RWPE1 (cell line): Measurements from ENCODE around the gene FUT7.

Source experiments
- CTCF ChIA-PET: fragments of 350-600 bp; sonication (Branson Sonifier 250); formaldehyde crosslinking; extraction: SDS; loops from one replicate; lab custom pipeline; 2021; lab: Yijun Ruan, JAX
- POLR2A ChIA-PET: fragments of 400-600 bp; formaldehyde crosslinking; extraction: SDS; loops from one replicate; lab custom pipeline; 2020; ENCODE audit warnings: antibody characterized with exemption; ENCODE audit not compliant: low non-redundant PET; lab: Yijun Ruan, JAX
- DNase-seq: peaks from one replicate; pipeline ENCODE4 v3.0.0; 2012; ENCODE audit warnings: low spot score
- H3K27ac ChIP-seq: fragments of 450-650 bp; 2 replicates; pipeline ENCODE4 v1.5.1; 2017
- CTCF ChIP-seq: fragments of 450-650 bp; conservative IDR thresholded peaks from 2 replicates; pipeline ENCODE4 v1.5.1; 2017; ENCODE audit warnings: low read depth, mild to moderate bottlenecking

The FUT7 gene

GRCh38 chr9:137055385-137056364 lies 23.8 kb upstream of the FUT7 start:
- peak; percentile 53 for DNase-seq
- TF ChIP-seq CTCF, result no peak
- H3K27ac ChIP-seq, result peak overlapping the region; percentile 89
- ChIA-PET CTCF (interaction anchor here (0.6 to 4.9 kb wide), 8 partner anchors 8 to 80 kb away, joined by 3 to 54 read pairs (median 6); partner anchors contain the start of genes NPDC1 and SAPCD2), POLR2A (interaction anchor here (0.6 kb wide), 1 partner anchor 12 kb away, joined by 3 read pairs; no protein-coding TSS in a partner anchor)

- no peak for DNase-seq
- ChIA-PET CTCF (interaction anchor here (0.7 to 4.9 kb wide), 5 partner anchors 8 to 19 kb away, joined by 3 to 54 read pairs (median 8); partner anchors contain the start of genes NPDC1 and SAPCD2), POLR2A (no interaction called here)
- TF ChIP-seq CTCF, result no peak
- H3K27ac ChIP-seq, result peak overlapping the region; percentile 89
Measured at GRCh38 chr9:137054932-137055384, 23.1 kb upstream of the FUT7 start.

GRCh38 chr9:137053944-137054931 lies 22.4 kb upstream of the FUT7 start, which contains the start of gene ENTPD2:
Gene ENTPD2 (minus strand): TSS chr9:137054061. CDS start chr9:137053997, 64 bp downstream.
- DNase-seq, result peak; percentile 94
- H3K27ac ChIP-seq, result peak within 1 kb of the TSS; percentile 89
- POLR2A ChIA-PET, result interaction anchor here (0.7 kb wide), 1 partner anchor 10 kb away, joined by 3 read pairs; no protein-coding TSS in a partner anchor
- TF ChIP-seq CTCF, result no peak
- CTCF ChIA-PET, result interaction anchor here (0.6 to 4.9 kb wide), 4 partner anchors 10 to 186 kb away, joined by 3 to 54 read pairs (median 6); no protein-coding TSS in a partner anchor

GRCh38 chr9:137052998-137053943 lies 21.4 kb upstream of the FUT7 start:
- no peak for TF ChIP-seq CTCF
- ChIA-PET CTCF (interaction anchor here (0.6 to 4.9 kb wide), 5 partner anchors 11 to 187 kb away, joined by 3 to 54 read pairs (median 4); no protein-coding TSS in a partner anchor), POLR2A (interaction anchor here (0.7 kb wide), 1 partner anchor 11 kb away, joined by 3 read pairs; no protein-coding TSS in a partner anchor)
- DNase-seq, result peak; percentile 55
- peak overlapping the region; percentile 89 for H3K27ac ChIP-seq

GRCh38 chr9:137052293-137052692 lies 20.4 kb upstream of the FUT7 start:
- TF ChIP-seq CTCF, result no peak
- POLR2A ChIA-PET, result interaction anchor here (0.6 kb wide), 2 partner anchors 33 to 298 kb away, joined by 3 to 9 read pairs; no protein-coding TSS in a partner anchor
- H3K27ac ChIP-seq, result peak overlapping the region; percentile 7; the same call in 1 of the 2 replicates
- CTCF ChIA-PET, result interaction anchor here (1.1 to 4.9 kb wide), 4 partner anchors 12 to 23 kb away, joined by 3 to 54 read pairs (median 4); no protein-coding TSS in a partner anchor
- DNase-seq, result no peak
